ENCODE results near the gene LIMS2.

The LIMS2 gene

GRCh38 chr2:127634066-127634617, 41.2 kb downstream of the LIMS2 start:
- no peaks in the 10 kb centered on the region for H3K36me3 ChIP-seq (ENCODE audit: control insufficient read depth in 1 of 2, insufficient read depth in 2 of 2, low read length in 2 of 2)

GRCh38 chr2:127633556-127634065, 41.7 kb downstream of the LIMS2 start:
- H3K9ac ChIP-seq (ENCODE audit: low read length): no peak overlapping the region
- no peaks in the 10 kb centered on the region for H3K27me3 ChIP-seq (ENCODE audit: insufficient read depth, low read length)
- no peak overlapping the region for H2BK5ac ChIP-seq (ENCODE audit: low read depth, low read length, poor library complexity)
- H4K91ac ChIP-seq (ENCODE audit: low read depth, low read length): peak overlapping the region; percentile 17
- no peak overlapping the region for H3K4me3 ChIP-seq (ENCODE audit: low read depth, low read length)
- no peak overlapping the region for H3K4me2 ChIP-seq (ENCODE audit: low read length)
- H3K9me3 ChIP-seq (ENCODE audit: insufficient read depth, low read depth, low read length): peaks cover 2% of the 10 kb centered on the region
- H3K18ac ChIP-seq (ENCODE audit: low read length): no peak overlapping the region
- no peaks in the 10 kb centered on the region for H3K36me3 ChIP-seq (ENCODE audit: control insufficient read depth in 1 of 2, insufficient read depth in 2 of 2, low read length in 2 of 2)
- no CpG with 5 or more reads among the region's 9 CpGs for WGBS (ENCODE audit: extremely low coverage, insufficient coverage, insufficient read length)
- H3K79me1 ChIP-seq (ENCODE audit: low read length): peaks cover 19% of the 10 kb centered on the region
- no peak overlapping the region for H3K27ac ChIP-seq (ENCODE audit: low read depth, low read length)
- H3K4ac ChIP-seq (ENCODE audit: low read depth, low read length): no peak overlapping the region
- peak in 1 of 2 donors; percentile 18 for DNase-seq
- no peak overlapping the region for H2AK5ac ChIP-seq (ENCODE audit: low read length)
- no peak overlapping the region for H4K12ac ChIP-seq (ENCODE audit: low read depth, low read length)
- no peak overlapping the region for H2BK120ac ChIP-seq (ENCODE audit: insufficient read depth, low read length, poor library complexity)
- H4K8ac ChIP-seq (ENCODE audit: low read depth, low read length): no peak overlapping the region
- H3K79me2 ChIP-seq (ENCODE audit: control insufficient read depth, insufficient read depth, low read length, poor library complexity): peaks cover 3% of the 10 kb centered on the region
- H2BK12ac ChIP-seq (ENCODE audit: low read length): peak overlapping the region; percentile 19
- H3K4me1 ChIP-seq (ENCODE audit: control insufficient read depth in 1 of 2, insufficient read depth in 2 of 2, low read length in 2 of 2): peaks cover 13 to 21% of the 10 kb centered on the region in 2 experiments
- H2AFZ ChIP-seq (ENCODE audit: insufficient read depth, low read length, poor library complexity): peak overlapping the region; percentile 9
- no peak overlapping the region for H3K23ac ChIP-seq (ENCODE audit: low read length)
- no peak overlapping the region for H3K14ac ChIP-seq (ENCODE audit: low read length)

More at GRCh38 chr2:127634066-127634617, 41.2 kb downstream of the LIMS2 start:
- Histone ChIP-seq H2AK5ac (ENCODE audit: low read length) (no peak overlapping the region), H4K12ac (ENCODE audit: low read depth, low read length) (no peak overlapping the region), H3K79me2 (ENCODE audit: control insufficient read depth, insufficient read depth, low read length, poor library complexity) (peaks cover 3% of the 10 kb centered on the region), H4K91ac (ENCODE audit: low read depth, low read length) (peak overlapping the region; percentile 17), H2AFZ (ENCODE audit: insufficient read depth, low read length, poor library complexity) (no peak overlapping the region), H3K9ac (ENCODE audit: low read length) (no peak overlapping the region), H3K27ac (ENCODE audit: low read depth, low read length) (no peak overlapping the region), H2BK120ac (ENCODE audit: insufficient read depth, low read length, poor library complexity) (no peak overlapping the region), H3K79me1 (ENCODE audit: low read length) (peaks cover 20% of the 10 kb centered on the region), H3K18ac (ENCODE audit: low read length) (no peak overlapping the region), H3K4ac (ENCODE audit: low read depth, low read length) (no peak overlapping the region), H3K9me3 (ENCODE audit: insufficient read depth, low read depth, low read length) (peaks cover 2% of the 10 kb centered on the region), H3K23ac (ENCODE audit: low read length) (no peak overlapping the region), H4K8ac (ENCODE audit: low read depth, low read length) (no peak overlapping the region), H3K27me3 (ENCODE audit: insufficient read depth, low read length) (no peaks in the 10 kb centered on the region), H2BK12ac (ENCODE audit: low read length) (peak overlapping the region; percentile 5), H3K4me2 (ENCODE audit: low read length) (no peak overlapping the region), H2BK5ac (ENCODE audit: low read depth, low read length, poor library complexity) (no peak overlapping the region), H3K14ac (ENCODE audit: low read length) (no peak overlapping the region), H3K4me3 (ENCODE audit: low read depth, low read length) (no peak overlapping the region), H3K4me1 (ENCODE audit: control insufficient read depth in 1 of 2, insufficient read depth in 2 of 2, low read length in 2 of 2) (peaks cover 13 to 21% of the 10 kb centered on the region in 2 experiments)
- no peak for DNase-seq
- no CpG with 5 or more reads among the region's 16 CpGs for WGBS (ENCODE audit: extremely low coverage, insufficient coverage, insufficient read length)

GRCh38 chr2:127632592-127633489, 42.5 kb downstream of the LIMS2 start:
- H3K9me3 ChIP-seq (ENCODE audit: insufficient read depth, low read depth, low read length): peaks cover 3% of the 10 kb centered on the region
- no peaks in the 10 kb centered on the region for H3K27me3 ChIP-seq (ENCODE audit: insufficient read depth, low read length)
- H3K18ac ChIP-seq (ENCODE audit: low read length): no peak overlapping the region
- no CpG with 5 or more reads among the region's 25 CpGs for WGBS (ENCODE audit: extremely low coverage, insufficient coverage, insufficient read length)
- peaks cover under 1% of the 10 kb centered on the region for H3K79me2 ChIP-seq (ENCODE audit: control insufficient read depth, insufficient read depth, low read length, poor library complexity)
- H2BK12ac ChIP-seq (ENCODE audit: low read length): no peak overlapping the region
- DNase-seq: no peak
- no peak overlapping the region for H3K4me3 ChIP-seq (ENCODE audit: low read depth, low read length)
- H4K8ac ChIP-seq (ENCODE audit: low read depth, low read length): no peak overlapping the region
- H3K14ac ChIP-seq (ENCODE audit: low read length): no peak overlapping the region
- no peak overlapping the region for H2BK5ac ChIP-seq (ENCODE audit: low read depth, low read length, poor library complexity)
- no peak overlapping the region for H3K4ac ChIP-seq (ENCODE audit: low read depth, low read length)
- no peaks in the 10 kb centered on the region for H3K36me3 ChIP-seq (ENCODE audit: control insufficient read depth in 1 of 2, insufficient read depth in 2 of 2, low read length in 2 of 2)
- peaks cover 12% of the 10 kb centered on the region for H3K79me1 ChIP-seq (ENCODE audit: low read length)
- no peak overlapping the region for H2BK120ac ChIP-seq (ENCODE audit: insufficient read depth, low read length, poor library complexity)
- H2AK5ac ChIP-seq (ENCODE audit: low read length): peak overlapping the region; percentile 18
- H3K4me2 ChIP-seq (ENCODE audit: low read length): no peak overlapping the region
- no peak overlapping the region for H3K9ac ChIP-seq (ENCODE audit: low read length)
- no peak overlapping the region for H3K27ac ChIP-seq (ENCODE audit: low read depth, low read length)
- no peak overlapping the region for H4K12ac ChIP-seq (ENCODE audit: low read depth, low read length)
- peaks cover 10 to 14% of the 10 kb centered on the region in 2 experiments for H3K4me1 ChIP-seq (ENCODE audit: control insufficient read depth in 1 of 2, insufficient read depth in 2 of 2, low read length in 2 of 2)
- H3K23ac ChIP-seq (ENCODE audit: low read length): no peak overlapping the region
- peak overlapping the region; percentile 9 for H2AFZ ChIP-seq (ENCODE audit: insufficient read depth, low read length, poor library complexity)
- no peak overlapping the region for H4K91ac ChIP-seq (ENCODE audit: low read depth, low read length)

DNA sequence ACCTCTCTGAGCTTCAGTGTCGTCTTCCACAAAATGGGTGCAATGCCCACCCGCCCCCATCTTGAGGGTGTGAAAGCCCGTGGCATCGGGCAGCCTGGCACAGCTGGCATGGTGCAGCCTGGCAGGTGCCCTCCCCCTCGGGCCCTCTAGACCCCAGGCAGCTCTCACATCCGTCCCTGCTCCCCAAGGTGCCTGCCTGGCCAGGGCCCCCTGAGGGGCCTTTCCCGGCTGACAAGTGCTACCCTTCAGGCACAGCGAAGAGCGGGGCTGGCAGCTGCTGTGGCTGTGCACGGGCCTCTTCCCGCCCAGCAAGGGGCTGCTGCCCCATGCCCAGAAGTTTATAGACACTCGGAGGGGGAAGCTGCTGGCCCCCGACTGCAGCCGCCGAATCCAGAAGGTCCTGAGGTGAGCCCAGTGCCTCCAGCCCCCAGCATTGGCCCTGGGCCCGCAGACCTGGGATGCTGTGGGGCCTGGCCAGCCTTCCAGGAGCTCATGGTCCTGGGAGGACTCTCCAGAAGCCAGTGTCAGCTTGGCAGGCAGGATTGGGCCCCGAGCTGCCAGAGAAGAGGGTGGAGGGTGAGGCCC, 43.2 kb downstream of the LIMS2 start:
- H4K8ac ChIP-seq (ENCODE audit: low read depth, low read length): no peak overlapping the region
- no peak overlapping the region for H3K18ac ChIP-seq (ENCODE audit: low read length)
- no peaks in the 10 kb centered on the region for H3K27me3 ChIP-seq (ENCODE audit: insufficient read depth, low read length)
- no CpG with 5 or more reads among the region's 17 CpGs for WGBS (ENCODE audit: extremely low coverage, insufficient coverage, insufficient read length)
- H3K79me2 ChIP-seq (ENCODE audit: control insufficient read depth, insufficient read depth, low read length, poor library complexity): no peaks in the 10 kb centered on the region
- no peak overlapping the region for H3K14ac ChIP-seq (ENCODE audit: low read length)
- H3K36me3 ChIP-seq (ENCODE audit: control insufficient read depth in 1 of 2, insufficient read depth in 2 of 2, low read length in 2 of 2): no peaks in the 10 kb centered on the region
- H3K27ac ChIP-seq (ENCODE audit: low read depth, low read length): no peak overlapping the region
- no peak overlapping the region for H2AK5ac ChIP-seq (ENCODE audit: low read length)
- peaks cover 6% of the 10 kb centered on the region for H3K79me1 ChIP-seq (ENCODE audit: low read length)
- H2BK12ac ChIP-seq (ENCODE audit: low read length): no peak overlapping the region
- H3K4me3 ChIP-seq (ENCODE audit: low read depth, low read length): no peak overlapping the region
- peaks cover 5% of the 10 kb centered on the region for H3K9me3 ChIP-seq (ENCODE audit: insufficient read depth, low read depth, low read length)
- no peak overlapping the region for H3K23ac ChIP-seq (ENCODE audit: low read length)
- H4K12ac ChIP-seq (ENCODE audit: low read depth, low read length): no peak overlapping the region
- H3K4me2 ChIP-seq (ENCODE audit: low read length): no peak overlapping the region
- no peak overlapping the region for H4K91ac ChIP-seq (ENCODE audit: low read depth, low read length)
- H3K4ac ChIP-seq (ENCODE audit: low read depth, low read length): no peak overlapping the region
- no peak overlapping the region for H2AFZ ChIP-seq (ENCODE audit: insufficient read depth, low read length, poor library complexity)
- H3K4me1 ChIP-seq (ENCODE audit: control insufficient read depth in 1 of 2, insufficient read depth in 2 of 2, low read length in 2 of 2): peaks cover 3 to 7% of the 10 kb centered on the region in 2 experiments
- H2BK120ac ChIP-seq (ENCODE audit: insufficient read depth, low read length, poor library complexity): no peak overlapping the region
- no peak for DNase-seq
- no peak overlapping the region for H2BK5ac ChIP-seq (ENCODE audit: low read depth, low read length, poor library complexity)
- no peak overlapping the region for H3K9ac ChIP-seq (ENCODE audit: low read length)

All from trophoblast cell (in vitro differentiated cells and primary cell).